Smooth muscle cell (in vitro differentiated cells): ENCODE measurements around the gene PAPOLA. TPM values are rescaled to one million over a fixed set of nuclear protein-coding genes. Genes with fewer than 3 reads are reported as not detected.

Source experiments
- DNase-seq: peaks from one replicate; lab custom pipeline; 2025; ENCODE audit not compliant: unreplicated experiment; lab: John Stamatoyannopoulos, UW
- H2AFZ ChIP-seq: fragments of 200-600 bp; sonication (generic); 2 replicates; pipeline ENCODE4 v1.6.0; 2016; ENCODE audit warnings: antibody characterized with exemption, low read depth, mild to moderate bottlenecking
- H3F3A ChIP-seq: fragments of 200-600 bp; sonication (generic); 2 replicates; pipeline ENCODE4 v1.6.0; 2017; ENCODE audit warnings: antibody characterized with exemption, low read depth
- H3K27ac ChIP-seq: fragments of 200-600 bp; sonication (generic); 2 replicates; pipeline ENCODE4 v1.5.1; 2016; ENCODE audit warnings: low read depth, mild to moderate bottlenecking
- H3K27me3 ChIP-seq: fragments of 200-600 bp; sonication (generic); 2 replicates; pipeline ENCODE4 v1.6.1; 2016; ENCODE audit warnings: low read depth, mild to moderate bottlenecking
- H3K36me3 ChIP-seq: fragments of 200-600 bp; sonication (generic); 2 replicates; pipeline ENCODE4 v1.5.1; 2016; ENCODE audit warnings: low read depth
- H3K4me1 ChIP-seq: fragments of 200-600 bp; sonication (generic); 2 replicates; pipeline ENCODE4 v1.5.1; 2016; ENCODE audit warnings: low read depth
- H3K4me2 ChIP-seq: fragments of 200-600 bp; sonication (generic); 2 replicates; pipeline ENCODE4 v1.6.0; 2016; ENCODE audit warnings: mild to moderate bottlenecking
- H3K4me3 ChIP-seq: fragments of 200-600 bp; sonication (generic); 2 replicates; pipeline ENCODE4 v1.5.1; 2016; ENCODE audit warnings: mild to moderate bottlenecking
- H3K79me2 ChIP-seq: fragments of 200-600 bp; sonication (generic); 2 replicates; pipeline ENCODE4 v1.6.0; 2016; ENCODE audit warnings: low read depth, mild to moderate bottlenecking
- H3K9ac ChIP-seq: fragments of 200-600 bp; sonication (generic); 2 replicates; pipeline ENCODE4 v1.6.0; 2016; ENCODE audit warnings: low read depth
- H3K9me3 ChIP-seq: fragments of 200-600 bp; sonication (generic); replicated peaks from 2 replicates; pipeline ENCODE4 v1.5.1; 2016; ENCODE audit warnings: low read depth
- H4K20me1 ChIP-seq: fragments of 200-600 bp; sonication (generic); 2 replicates; pipeline ENCODE4 v1.6.0; 2016; ENCODE audit warnings: low read depth
- WGBS: methylation state at CpG from one replicate; pipeline ENCODE4 v1.1.7; 2016; ENCODE audit warnings: low lambda C conversion rate; 5-methylcytosine and 5-hydroxymethylcytosine counted together
- polyA plus RNA-seq: library from polyadenylated mRNA; unstranded; fragments of >200 nt; fragmentation: Nextera tagmentation; extraction: Ambion mirVana; gene quantifications from 2 replicates; pipeline ENCODE4 v1.2.1, GENCODE V29; 2016
- total RNA-seq: library from RNA; depleted of rRNA; stranded (reverse); fragments of >200 nt; gene quantifications from 2 replicates; pipeline ENCODE4 v1.2.3, GENCODE V29; 2014
- TF ChIP-seq, protein P1 (sequence below): fragments of 200-600 bp; sonication (generic); IDR thresholded peaks from 2 replicates; pipeline ENCODE4 v1.5.1; 2017; ENCODE audit warnings: borderline replicate concordance, mild to moderate bottlenecking, antibody characterized with exemption; ENCODE audit not compliant: insufficient read depth, poor library complexity, severe bottlenecking

Gene PAPOLA
- total and polyA plus RNA-seq, 2 experiments from 2014 or later = 109 to 137 TPM

DNA sequence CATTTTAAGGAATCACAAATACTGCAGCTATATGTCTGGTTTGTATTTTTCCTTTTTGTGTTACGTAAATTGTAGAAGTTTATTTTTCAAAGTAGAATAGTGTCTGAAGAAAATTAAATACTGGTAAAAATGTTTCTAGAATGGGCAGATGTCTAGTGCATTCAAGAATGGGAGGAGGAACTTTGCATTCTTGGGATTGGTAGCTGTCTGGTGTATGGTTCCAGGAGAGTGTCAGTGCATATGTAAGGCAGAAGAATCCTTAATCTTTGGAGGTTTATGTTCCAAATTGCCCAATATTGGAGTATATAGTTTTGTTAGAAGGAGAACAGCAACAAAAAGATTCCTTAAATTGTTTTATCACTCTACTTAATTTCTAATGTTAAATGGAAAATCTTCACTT lies 13.5 kb downstream of the PAPOLA start:
- Histone ChIP-seq H3K36me3 (no peaks in the 10 kb centered on the region), H3K27ac (peak overlapping the region; percentile 32), H3K9me3 (no peaks in the 10 kb centered on the region), H3F3A (peaks cover 6% of the 10 kb centered on the region), H3K4me2 (peak overlapping the region; percentile 53), H3K4me3 (no peak overlapping the region), H3K4me1 (peaks cover 30% of the 10 kb centered on the region), H3K27me3 (no peaks in the 10 kb centered on the region), H2AFZ (no peak overlapping the region), H3K9ac (no peak overlapping the region), H3K79me2 (peaks cover 100% of the 10 kb centered on the region), H4K20me1 (peaks cover 100% of the 10 kb centered on the region)
- TF ChIP-seq, protein P1, sequence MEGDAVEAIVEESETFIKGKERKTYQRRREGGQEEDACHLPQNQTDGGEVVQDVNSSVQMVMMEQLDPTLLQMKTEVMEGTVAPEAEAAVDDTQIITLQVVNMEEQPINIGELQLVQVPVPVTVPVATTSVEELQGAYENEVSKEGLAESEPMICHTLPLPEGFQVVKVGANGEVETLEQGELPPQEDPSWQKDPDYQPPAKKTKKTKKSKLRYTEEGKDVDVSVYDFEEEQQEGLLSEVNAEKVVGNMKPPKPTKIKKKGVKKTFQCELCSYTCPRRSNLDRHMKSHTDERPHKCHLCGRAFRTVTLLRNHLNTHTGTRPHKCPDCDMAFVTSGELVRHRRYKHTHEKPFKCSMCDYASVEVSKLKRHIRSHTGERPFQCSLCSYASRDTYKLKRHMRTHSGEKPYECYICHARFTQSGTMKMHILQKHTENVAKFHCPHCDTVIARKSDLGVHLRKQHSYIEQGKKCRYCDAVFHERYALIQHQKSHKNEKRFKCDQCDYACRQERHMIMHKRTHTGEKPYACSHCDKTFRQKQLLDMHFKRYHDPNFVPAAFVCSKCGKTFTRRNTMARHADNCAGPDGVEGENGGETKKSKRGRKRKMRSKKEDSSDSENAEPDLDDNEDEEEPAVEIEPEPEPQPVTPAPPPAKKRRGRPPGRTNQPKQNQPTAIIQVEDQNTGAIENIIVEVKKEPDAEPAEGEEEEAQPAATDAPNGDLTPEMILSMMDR = no peak
- no peak for DNase-seq
- WGBS = 95% methylated on average over 1 of the region's 1 CpG

GRCh38 chr14:96516351-96516750 lies 14.2 kb downstream of the PAPOLA start:
- H3K27ac ChIP-seq = peak overlapping the region; percentile 9
- no peak overlapping the region for H3K9ac ChIP-seq
- no peak for DNase-seq
- peaks cover 6% of the 10 kb centered on the region for H3F3A ChIP-seq
- no peak overlapping the region for H2AFZ ChIP-seq
- no peak overlapping the region for H3K4me3 ChIP-seq
- no peaks in the 10 kb centered on the region for H3K36me3 ChIP-seq
- WGBS = 88% methylated on average over 1 of the region's 1 CpG
- H3K9me3 ChIP-seq = no peaks in the 10 kb centered on the region
- peak overlapping the region; percentile 25 for H3K4me2 ChIP-seq
- TF ChIP-seq, protein P1 = no peak
- no peaks in the 10 kb centered on the region for H3K27me3 ChIP-seq
- H3K79me2 ChIP-seq = peaks cover 99% of the 10 kb centered on the region
- peaks cover 100% of the 10 kb centered on the region for H4K20me1 ChIP-seq
- peaks cover 30% of the 10 kb centered on the region for H3K4me1 ChIP-seq

DNA sequence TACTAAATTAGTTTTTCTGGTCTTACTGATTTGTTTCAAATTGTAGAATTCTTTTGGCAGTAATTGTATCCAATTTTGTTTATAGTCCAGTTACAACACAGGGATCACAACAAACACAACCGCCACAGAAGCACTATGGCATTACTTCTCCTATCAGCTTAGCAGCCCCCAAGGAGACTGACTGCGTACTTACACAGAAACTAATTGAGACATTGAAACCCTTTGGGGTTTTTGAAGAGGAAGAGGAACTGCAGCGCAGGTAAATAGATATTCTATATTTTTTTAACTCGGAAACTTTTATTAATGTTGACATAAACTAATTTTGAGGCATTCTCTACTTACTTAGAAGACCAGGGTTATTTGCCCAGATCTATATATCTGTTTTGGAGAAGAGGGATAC lies 17.8 kb downstream of the PAPOLA start:
- peaks cover 7% of the 10 kb centered on the region for H3K36me3 ChIP-seq
- H3K27me3 ChIP-seq = no peaks in the 10 kb centered on the region
- H3K9me3 ChIP-seq = no peaks in the 10 kb centered on the region
- no peak overlapping the region for H3K9ac ChIP-seq
- no peak overlapping the region for H3K27ac ChIP-seq
- DNase-seq = no peak
- H4K20me1 ChIP-seq = peaks cover 98% of the 10 kb centered on the region
- TF ChIP-seq, protein P1 = no peak
- no peak overlapping the region for H3K4me2 ChIP-seq
- peaks cover 11% of the 10 kb centered on the region for H3K4me1 ChIP-seq
- no peak overlapping the region for H3K4me3 ChIP-seq
- H2AFZ ChIP-seq = no peak overlapping the region
- H3F3A ChIP-seq = peaks cover 6% of the 10 kb centered on the region
- peaks cover 98% of the 10 kb centered on the region for H3K79me2 ChIP-seq
- 98% methylated on average over 4 of the region's 4 CpGs for WGBS

DNA sequence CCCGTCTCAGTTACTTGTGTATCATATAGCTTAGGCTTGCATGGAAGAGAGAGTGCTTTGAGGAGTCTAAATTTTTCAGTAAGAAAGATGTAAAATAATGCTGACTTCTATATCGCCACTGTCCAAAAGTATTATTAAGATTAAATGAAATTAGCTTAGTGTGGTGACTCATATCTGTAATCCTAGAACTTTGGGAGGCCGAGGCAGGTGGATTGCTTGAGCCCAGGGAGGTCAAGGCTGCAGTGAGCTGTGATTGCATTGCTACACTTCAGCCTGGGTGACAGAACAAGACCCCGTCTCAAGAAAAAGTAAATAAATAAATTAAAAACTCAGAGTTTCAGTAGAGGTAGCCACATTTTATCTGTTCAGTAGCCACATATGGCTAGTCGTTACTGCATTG lies 23.3 kb downstream of the PAPOLA start:
- Histone ChIP-seq H3K9ac (no peak overlapping the region), H3K27me3 (no peaks in the 10 kb centered on the region), H3K4me2 (no peak overlapping the region), H3K4me1 (no peaks in the 10 kb centered on the region), H2AFZ (no peak overlapping the region), H3K79me2 (peaks cover 75% of the 10 kb centered on the region), H3K27ac (no peak overlapping the region), H3K4me3 (no peak overlapping the region), H3F3A (no peaks in the 10 kb centered on the region), H3K36me3 (peaks cover 22% of the 10 kb centered on the region), H3K9me3 (no peaks in the 10 kb centered on the region), H4K20me1 (peaks cover 85% of the 10 kb centered on the region)
- WGBS = 97% methylated on average over 5 of the region's 5 CpGs
- no peak for DNase-seq
- TF ChIP-seq, protein P1 = no peak
